PC-9 (cell line): Measurements from ENCODE around the gene PRR29.

Experiments used
- EZH2 ChIP-seq: fragments of 200-600 bp; sonication (generic); IDR thresholded peaks from 2 replicates; pipeline ENCODE4 v1.8.0; 2017; ENCODE audit warnings: antibody characterized with exemption, low read depth
- TF ChIP-seq, protein P1 (sequence below): fragments of 200-600 bp; sonication (generic); conservative IDR thresholded peaks from 2 replicates; pipeline ENCODE4 v1.6.1; 2017; ENCODE audit warnings: mixed run types, antibody characterized with exemption, mild to moderate bottlenecking, moderate library complexity

DNA sequence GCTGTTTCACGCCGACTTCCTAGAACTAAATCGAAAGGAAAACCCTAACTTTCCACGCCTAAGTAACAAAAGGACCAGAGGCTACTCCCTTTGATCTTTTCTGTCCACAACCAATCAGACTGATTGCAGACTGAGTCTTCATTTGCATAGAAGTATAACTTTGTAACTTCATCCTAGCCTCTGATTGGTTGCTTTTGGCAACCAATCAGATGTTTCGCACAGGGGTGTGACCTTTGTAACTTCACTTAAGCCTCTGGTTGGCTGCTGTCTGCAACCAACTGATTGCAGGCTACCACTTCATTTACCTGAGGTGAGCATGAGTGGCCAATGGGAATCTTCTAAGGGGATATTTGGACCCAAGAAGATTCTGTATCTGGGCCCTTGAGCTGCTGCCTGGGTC, 39.7 kb downstream of the PRR29 start:
- TF ChIP-seq, protein P1, sequence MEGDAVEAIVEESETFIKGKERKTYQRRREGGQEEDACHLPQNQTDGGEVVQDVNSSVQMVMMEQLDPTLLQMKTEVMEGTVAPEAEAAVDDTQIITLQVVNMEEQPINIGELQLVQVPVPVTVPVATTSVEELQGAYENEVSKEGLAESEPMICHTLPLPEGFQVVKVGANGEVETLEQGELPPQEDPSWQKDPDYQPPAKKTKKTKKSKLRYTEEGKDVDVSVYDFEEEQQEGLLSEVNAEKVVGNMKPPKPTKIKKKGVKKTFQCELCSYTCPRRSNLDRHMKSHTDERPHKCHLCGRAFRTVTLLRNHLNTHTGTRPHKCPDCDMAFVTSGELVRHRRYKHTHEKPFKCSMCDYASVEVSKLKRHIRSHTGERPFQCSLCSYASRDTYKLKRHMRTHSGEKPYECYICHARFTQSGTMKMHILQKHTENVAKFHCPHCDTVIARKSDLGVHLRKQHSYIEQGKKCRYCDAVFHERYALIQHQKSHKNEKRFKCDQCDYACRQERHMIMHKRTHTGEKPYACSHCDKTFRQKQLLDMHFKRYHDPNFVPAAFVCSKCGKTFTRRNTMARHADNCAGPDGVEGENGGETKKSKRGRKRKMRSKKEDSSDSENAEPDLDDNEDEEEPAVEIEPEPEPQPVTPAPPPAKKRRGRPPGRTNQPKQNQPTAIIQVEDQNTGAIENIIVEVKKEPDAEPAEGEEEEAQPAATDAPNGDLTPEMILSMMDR, result no peak
- TF ChIP-seq EZH2, result no peak
